GM18909 (cell line): ENCODE data around the gene MRM1.
"Not testable (repeated sequence)": the region's sequence is repeated elsewhere in the genome, so short reads cannot be mapped to it uniquely, and the experiment has no call there.

ENCODE experiments used
- ATAC-seq: cut with Tn5 transposase; IDR thresholded peaks from one replicate; pipeline ENCODE4 v1.9.1; 2021; ENCODE audit warnings: mild to moderate bottlenecking; ENCODE audit not compliant: unreplicated experiment, poor library complexity

The MRM1 gene

GRCh38 chr17:36600465-36600864, 918 bp upstream of the MRM1 start:
- no peak for ATAC-seq

GRCh38 chr17:36600936-36601302, 464 bp upstream of the MRM1 start:
- no peak for ATAC-seq

GRCh38 chr17:36602030-36602748, 806 bp downstream of the MRM1 start:
- no peak for ATAC-seq

- ATAC-seq = no peak
These were observed 1.6 kb downstream of the MRM1 start for GRCh38 chr17:36602924-36603384.

- not testable (repeated sequence) for ATAC-seq
These were observed 3.6 kb downstream of the MRM1 start for GRCh38 chr17:36605028-36605427.

- no peak for ATAC-seq
These were observed 6.9 kb downstream of the MRM1 start for GRCh38 chr17:36608280-36608679.

GRCh38 chr17:36608794-36609497, 7.6 kb downstream of the MRM1 start:
- no peak for ATAC-seq

GRCh38 chr17:36609498-36609862, 8.1 kb downstream of the MRM1 start:
- no peak for ATAC-seq

- no peak for ATAC-seq
These were observed 9.1 kb downstream of the MRM1 start for GRCh38 chr17:36610474-36610873.

- no peak for ATAC-seq
These were observed 10.1 kb downstream of the MRM1 start for GRCh38 chr17:36611345-36612072.

- no peak for ATAC-seq
These were observed 10.9 kb downstream of the MRM1 start for GRCh38 chr17:36612323-36612722.

- ATAC-seq = no peak
These were observed 11.8 kb downstream of the MRM1 start for GRCh38 chr17:36613155-36613554.

GRCh38 chr17:36614081-36614480, 12.7 kb downstream of the MRM1 start:
- no peak for ATAC-seq

GRCh38 chr17:36614933-36615332, 13.6 kb downstream of the MRM1 start:
- no peak for ATAC-seq

- no peak for ATAC-seq
These were observed 15.0 kb downstream of the MRM1 start for GRCh38 chr17:36616061-36617029.

GRCh38 chr17:36617773-36618172, 16.4 kb downstream of the MRM1 start:
- ATAC-seq = no peak

- no peak for ATAC-seq
These were observed 21.9 kb downstream of the MRM1 start for GRCh38 chr17:36623281-36623680.

- ATAC-seq = no peak
These were observed 23.8 kb downstream of the MRM1 start for GRCh38 chr17:36625188-36625587.

GRCh38 chr17:36627101-36627500, 25.7 kb downstream of the MRM1 start:
- no peak for ATAC-seq

- ATAC-seq = no peak
These were observed 27.2 kb downstream of the MRM1 start for GRCh38 chr17:36628576-36628975.
